Measurements from ENCODE around the gene GNB2.

GNB2 gene

DNA sequence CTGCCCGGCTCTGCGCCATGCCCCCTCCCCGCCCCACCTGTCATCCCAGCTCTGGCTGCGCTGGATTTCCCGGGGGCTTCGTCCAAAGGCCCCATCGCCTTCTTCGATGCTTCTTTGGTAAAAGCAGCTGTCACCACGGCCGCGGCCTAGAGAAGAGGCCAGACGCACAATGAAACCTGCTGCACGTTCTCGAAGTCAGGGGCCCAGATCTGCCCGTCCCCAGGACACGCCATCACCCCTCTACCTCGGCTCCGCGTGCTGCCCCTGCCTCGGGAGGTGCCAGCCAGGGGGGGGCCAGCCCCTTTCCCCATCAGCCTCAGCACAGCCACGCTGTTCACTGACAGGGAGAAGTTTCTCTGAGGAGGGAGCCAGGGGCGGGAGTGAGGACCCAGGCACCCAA lies 13.7 kb downstream of the GNB2 start:
- TF ChIP-seq Cebpa-rat (IDR thresholded peaks at IDR 0.05): no peak
- Histone ChIP-seq H3K9me3 (replicated peaks in 1 of 11) (no peaks in the 10 kb centered on the region), H3K27ac (peak overlapping the region in 1 of 11 experiments; percentile 14; a peak in 1 of 22 replicates), H3K4me3 (no peak overlapping the region), H3K36me3 (peaks cover 63 to 83% (median 69%) of the 10 kb centered on the region in 11 experiments), H3K27me3 (no peaks in the 10 kb centered on the region), H3K9ac (no peak overlapping the region), H4K20me1 (peaks cover 87 to 100% (median 95%) of the 10 kb centered on the region in 11 experiments), H3K4me1 (peaks cover 40 to 47% (median 42%) of the 10 kb centered on the region in 10 experiments), H3K4me2 (no peak overlapping the region)

DNA sequence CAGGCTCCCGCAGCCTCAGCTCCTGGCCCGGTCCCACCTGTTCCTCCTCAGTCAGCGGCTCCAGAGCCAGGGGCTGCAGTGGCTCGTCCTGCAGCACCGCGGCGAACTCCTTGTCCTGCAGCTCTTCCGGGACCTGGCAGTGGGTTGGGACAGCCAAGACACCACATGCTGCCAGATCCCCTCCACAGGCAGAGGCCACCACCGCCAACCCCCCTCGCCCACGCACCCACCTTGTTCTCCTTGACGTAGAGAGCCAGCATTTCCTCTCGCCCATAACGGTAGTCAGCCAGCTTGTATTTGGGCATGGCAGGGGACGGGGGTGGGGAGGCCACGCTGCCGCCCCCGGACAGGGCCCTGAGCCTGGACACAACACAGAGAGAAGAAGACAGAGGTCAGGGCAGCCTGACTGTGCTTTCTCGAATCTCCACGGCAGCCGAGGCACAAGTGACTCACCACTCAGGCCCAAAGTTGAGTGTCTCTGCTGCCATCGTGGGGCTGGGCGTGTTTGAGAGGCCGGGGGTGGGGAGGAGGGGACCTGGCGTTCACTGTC lies 14.3 kb downstream of the GNB2 start:
- Histone ChIP-seq H4K20me1 (peaks cover 87 to 100% (median 95%) of the 10 kb centered on the region in 11 experiments), H3K4me1 (peaks cover 46 to 53% (median 47%) of the 10 kb centered on the region in 10 experiments), H3K9ac (peak overlapping the region in 3 of 11 experiments; percentile 11 to 64 (median 19); a peak in 2 of 22 replicates), H3K9me3 (replicated peaks in 1 of 11) (no peaks in the 10 kb centered on the region), H3K4me2 (peak overlapping the region in 2 of 11 experiments; percentile 98 to 99; a peak in 4 of 22 replicates), H3K36me3 (peaks cover 57 to 77% (median 64%) of the 10 kb centered on the region in 11 experiments), H3K27ac (no peak overlapping the region), H3K4me3 (no peak overlapping the region), H3K27me3 (no peaks in the 10 kb centered on the region)
- TF ChIP-seq Cebpa-rat (IDR thresholded peaks at IDR 0.05): no peak

DNA sequence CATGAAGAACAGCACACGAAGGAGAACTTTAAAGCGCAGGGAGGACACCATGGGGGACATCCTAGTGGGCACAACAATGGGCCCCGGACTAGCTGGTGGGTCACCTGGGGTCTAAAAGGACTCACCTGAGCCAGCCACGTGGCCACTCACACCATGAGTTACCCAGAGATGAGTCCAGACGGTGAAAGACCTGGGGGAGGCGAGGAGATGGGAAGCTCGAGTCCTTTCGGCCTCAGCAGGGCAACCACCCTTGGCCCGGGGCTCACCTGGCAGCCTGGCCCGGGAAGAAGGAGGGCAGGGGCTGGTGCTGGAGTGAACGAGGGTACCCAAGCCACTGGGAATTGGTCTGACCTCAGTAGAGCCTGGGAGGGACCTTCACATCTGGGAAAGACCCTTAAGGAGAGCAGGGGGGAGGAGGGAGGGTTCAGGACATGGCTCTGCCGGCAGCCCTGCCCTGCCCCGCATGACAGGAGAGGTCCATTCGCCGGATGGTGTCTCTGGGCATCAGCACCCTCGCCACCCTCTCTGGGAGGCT lies 14.9 kb downstream of the GNB2 start:
- Histone ChIP-seq H3K27me3 (no peaks in the 10 kb centered on the region), H3K4me3 (0 out of 20 replicates have a peak overlapping the region, but pooled peaks of 1 of the 10 experiments have one; percentile 22), H4K20me1 (peaks cover 87 to 100% (median 95%) of the 10 kb centered on the region in 11 experiments), H3K36me3 (peaks cover 52 to 71% (median 58%) of the 10 kb centered on the region in 11 experiments), H3K27ac (peak overlapping the region in 9 of 11 experiments; percentile 3 to 67 (median 42); a peak in 15 of 22 replicates), H3K9ac (peak overlapping the region; percentile 10 to 70 (median 56); a peak in 17 of 22 replicates), H3K4me2 (peak overlapping the region in 10 of 11 experiments; percentile 85 to 99 (median 98); a peak in 20 of 22 replicates), H3K4me1 (peaks cover 47 to 55% (median 51%) of the 10 kb centered on the region in 10 experiments), H3K9me3 (replicated peaks in 1 of 11) (no peaks in the 10 kb centered on the region)
- TF ChIP-seq Cebpa-rat (IDR thresholded peaks at IDR 0.05): no peak

DNA sequence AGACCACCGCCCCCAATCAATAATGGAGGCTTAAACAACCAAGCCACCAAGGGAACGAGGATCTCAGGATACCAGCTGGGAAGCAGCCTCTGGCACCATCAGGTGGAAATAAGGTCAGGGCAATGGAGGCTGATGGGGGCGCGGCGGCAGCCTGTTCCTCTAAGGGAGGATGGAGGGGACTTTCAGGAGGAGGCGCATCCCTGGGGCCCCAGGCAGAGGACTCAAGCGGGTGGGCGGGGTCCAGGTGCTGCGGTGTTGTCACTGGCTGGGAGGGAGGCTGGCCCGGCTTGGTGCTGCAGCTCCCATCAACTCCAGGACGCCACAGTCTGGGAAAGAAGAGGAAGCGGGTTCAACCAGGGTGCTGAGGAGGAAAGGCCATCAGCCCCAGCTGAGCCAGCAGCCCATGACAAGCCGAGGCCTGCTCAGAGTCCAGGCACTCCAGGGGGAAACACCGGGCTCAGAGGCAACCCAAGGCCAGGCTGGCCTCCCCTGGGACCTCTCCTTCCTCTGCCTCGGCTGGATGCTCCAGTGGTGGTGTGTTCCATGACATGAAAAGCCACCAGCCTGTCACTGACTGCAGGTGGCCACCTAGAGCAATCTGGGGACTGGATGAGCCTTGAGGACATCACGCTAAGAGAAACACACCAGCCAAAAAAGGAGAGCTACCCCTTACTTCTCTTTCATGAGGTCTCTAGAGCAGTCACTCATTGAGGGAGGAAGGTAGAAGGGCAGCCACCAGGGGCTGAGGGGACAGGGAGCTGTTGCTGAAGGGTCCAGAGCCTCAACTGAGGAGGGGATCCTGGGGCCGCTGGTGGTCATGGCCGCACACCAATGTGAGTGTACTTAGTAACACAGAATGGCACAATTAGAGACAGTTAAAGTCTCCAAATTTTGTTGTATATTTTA lies 15.9 kb downstream of the GNB2 start:
- H3K9me3 ChIP-seq (replicated peaks in 1 of 11): no peaks in the 10 kb centered on the region
- H3K4me1 ChIP-seq: peaks cover 47 to 55% (median 52%) of the 10 kb centered on the region in 10 experiments
- peaks cover 81 to 92% (median 88%) of the 10 kb centered on the region in 11 experiments for H4K20me1 ChIP-seq
- H3K27ac ChIP-seq: peak overlapping the region in 9 of 11 experiments; percentile 23 to 67 (median 42); a peak in 15 of 22 replicates
- peaks cover 41 to 61% (median 47%) of the 10 kb centered on the region in 11 experiments for H3K36me3 ChIP-seq
- peak overlapping the region; percentile 10 to 70 (median 56); a peak in 19 of 22 replicates for H3K9ac ChIP-seq
- H3K27me3 ChIP-seq: no peaks in the 10 kb centered on the region
- TF ChIP-seq Cebpa-rat (IDR thresholded peaks at IDR 0.05): no peak
- peak overlapping the region in 3 of 10 experiments; percentile 3 to 11 (median 8); a peak in 1 of 20 replicates for H3K4me3 ChIP-seq
- H3K4me2 ChIP-seq: peak overlapping the region; percentile 85 to 99 (median 98)

DNA sequence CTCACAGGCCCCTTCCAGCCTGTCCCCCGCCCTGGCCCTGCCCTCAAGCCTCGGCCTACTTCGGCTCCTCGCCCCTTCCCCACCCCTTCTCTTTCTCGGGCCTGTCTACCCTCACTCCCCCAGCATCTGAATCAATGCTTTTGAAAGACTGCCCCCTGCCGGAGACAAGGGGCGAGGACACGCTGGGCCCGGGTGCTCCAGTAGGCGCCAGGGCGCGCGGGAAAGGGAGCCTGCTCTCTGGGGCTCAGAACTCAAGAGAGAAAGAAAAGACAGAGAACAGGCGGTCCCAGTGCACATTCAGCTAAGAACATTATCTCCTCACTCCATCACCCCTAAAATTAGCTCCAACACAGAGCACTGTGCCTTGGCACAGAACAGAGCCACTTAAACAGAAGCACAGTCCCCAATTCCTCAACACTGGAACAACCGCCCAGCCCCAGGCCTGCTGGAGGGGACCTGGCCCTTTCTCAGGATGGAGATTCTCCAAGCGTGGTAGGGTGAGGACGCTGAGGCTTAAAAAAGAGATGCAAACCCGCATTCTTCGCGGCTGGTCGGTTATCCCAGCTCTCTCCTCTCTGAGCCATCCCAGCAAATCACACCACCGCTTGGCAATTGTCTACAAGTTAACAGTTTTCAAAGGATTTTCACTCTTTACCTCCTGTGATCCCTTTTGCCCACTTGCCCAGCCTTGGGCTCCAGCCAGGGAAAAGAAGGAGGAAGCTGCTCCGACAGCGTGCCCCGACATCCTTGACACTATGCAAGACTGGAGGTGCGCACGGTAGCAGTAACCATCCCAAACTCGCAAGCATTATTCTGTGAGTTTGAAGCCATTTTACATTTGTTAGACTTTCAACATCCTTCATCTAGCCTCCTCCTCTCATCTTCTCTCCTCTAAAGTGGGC lies 18.4 kb downstream of the GNB2 start:
- TF ChIP-seq Cebpa-rat (IDR thresholded peaks at IDR 0.05): no peak
- Histone ChIP-seq H3K4me2 (peak overlapping the region; percentile 95 to 99 (median 98)), H3K27ac (peak overlapping the region in 8 of 11 experiments; percentile 92 to 96 (median 95); a peak in 14 of 22 replicates), H4K20me1 (peaks cover 59 to 69% (median 66%) of the 10 kb centered on the region in 11 experiments), H3K9me3 (replicated peaks in 1 of 11) (no peaks in the 10 kb centered on the region), H3K36me3 (peaks cover 16 to 36% (median 23%) of the 10 kb centered on the region in 11 experiments), H3K27me3 (no peaks in the 10 kb centered on the region), H3K4me1 (peaks cover 48 to 69% (median 59%) of the 10 kb centered on the region in 10 experiments), H3K9ac (peak overlapping the region; percentile 96 to 99 (median 97)), H3K4me3 (peak overlapping the region; percentile 91 to 99 (median 98))

DNA sequence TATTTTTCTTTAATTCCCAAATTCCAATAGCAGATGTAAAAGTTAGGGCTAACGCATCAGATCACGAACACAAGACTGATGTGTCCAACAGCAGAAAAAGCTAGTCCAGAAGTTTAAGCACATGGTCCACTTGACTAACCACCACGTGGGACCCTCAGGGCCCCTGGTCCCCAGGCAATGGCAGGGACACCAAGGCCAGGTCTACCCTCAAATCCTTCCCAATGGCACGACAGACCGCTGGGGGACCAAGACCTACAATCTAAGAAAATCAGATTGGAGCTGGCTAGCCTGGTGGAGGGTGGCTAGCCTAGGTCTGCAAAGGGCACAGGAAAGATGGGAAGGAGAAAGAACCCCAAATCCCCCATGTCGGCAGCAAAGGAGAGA lies 19.0 kb downstream of the GNB2 start:
- Histone ChIP-seq H3K4me3 (peak overlapping the region; percentile 91 to 99 (median 98)), H3K27ac (peak overlapping the region in 10 of 11 experiments; percentile 90 to 96 (median 95); a peak in 19 of 22 replicates), H3K4me2 (peak overlapping the region; percentile 95 to 99 (median 98)), H3K9ac (peak overlapping the region; percentile 96 to 99 (median 97)), H3K27me3 (no peaks in the 10 kb centered on the region), H3K36me3 (peaks cover 10 to 30% (median 16%) of the 10 kb centered on the region in 11 experiments; a peak in 18 of 22 replicates), H4K20me1 (peaks cover 55 to 62% (median 60%) of the 10 kb centered on the region in 11 experiments), H3K9me3 (replicated peaks in 1 of 11) (no peaks in the 10 kb centered on the region), H3K4me1 (peaks cover 48 to 69% (median 59%) of the 10 kb centered on the region in 10 experiments)
- TF ChIP-seq Cebpa-rat (IDR thresholded peaks at IDR 0.05): no peak

DNA sequence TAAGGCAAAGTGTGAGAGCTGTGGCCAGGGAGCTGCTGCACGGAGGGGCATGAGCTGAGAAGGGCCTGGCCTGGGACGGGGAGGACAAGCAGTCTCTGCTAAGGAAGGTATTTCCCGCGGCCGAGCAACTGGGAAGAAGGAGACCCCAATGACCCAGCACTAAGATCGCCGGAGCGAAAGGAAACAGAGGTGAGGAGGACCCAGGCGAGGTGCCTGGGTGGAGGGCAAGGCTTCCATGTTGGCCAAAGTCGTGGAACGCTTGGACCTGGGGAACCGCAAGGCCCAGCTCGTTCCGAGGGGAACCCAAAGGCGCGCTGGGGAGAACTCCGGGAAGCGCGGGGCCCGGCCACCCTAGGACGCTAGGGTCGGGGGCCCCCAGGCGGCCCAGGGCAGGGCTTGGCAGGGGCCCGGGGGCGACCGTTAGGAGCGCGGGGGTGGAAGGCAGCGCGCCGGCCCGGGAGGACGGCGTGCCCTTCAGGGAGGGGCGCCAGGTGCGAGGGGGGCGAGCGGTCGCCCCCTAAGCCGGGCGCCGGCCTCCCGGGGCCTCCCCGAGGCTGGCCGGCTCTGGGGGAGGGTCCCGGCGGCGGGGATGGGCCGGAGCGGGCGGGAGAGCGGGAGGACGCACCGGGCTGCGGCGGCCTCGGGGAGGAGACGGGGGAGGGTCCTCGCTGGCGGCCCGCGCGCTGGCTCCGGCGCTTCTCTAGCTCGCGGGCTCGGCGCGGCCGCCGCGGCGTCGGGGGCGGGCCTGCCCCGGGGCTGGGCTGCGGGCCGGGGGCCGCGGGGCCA lies 20.0 kb downstream of the GNB2 start:
- Histone ChIP-seq H3K4me2 (peak overlapping the region; percentile 95 to 99 (median 98)), H3K9ac (peak overlapping the region; percentile 96 to 99 (median 97)), H3K36me3 (peaks cover 3 to 20% (median 7%) of the 10 kb centered on the region in 11 experiments; a peak in 15 of 22 replicates), H3K9me3 (replicated peaks in 1 of 11) (no peaks in the 10 kb centered on the region), H4K20me1 (peaks cover 46 to 53% (median 51%) of the 10 kb centered on the region in 11 experiments), H3K27ac (peak overlapping the region; percentile 88 to 96 (median 95)), H3K4me1 (peaks cover 46 to 59% (median 53%) of the 10 kb centered on the region in 10 experiments), H3K27me3 (no peaks in the 10 kb centered on the region), H3K4me3 (peak overlapping the region; percentile 91 to 99 (median 98))
- TF ChIP-seq Cebpa-rat (IDR thresholded peaks at IDR 0.05): no peak
